KMS-11 (cell line): ENCODE results near the gene RORB.

Experiments used
- H2AFZ ChIP-seq: fragments of 200-600 bp; sonication (generic); 2 replicates; pipeline ENCODE4 v1.6.1; 2016; ENCODE audit warnings: antibody characterized with exemption, mixed run types, low read depth
- H3K27ac ChIP-seq: fragments of 200-600 bp; sonication (generic); 2 replicates; pipeline ENCODE4 v1.6.1; 2016; ENCODE audit warnings: mild to moderate bottlenecking, mixed run types
- H3K27me3 ChIP-seq: fragments of 200-600 bp; sonication (generic); 2 replicates; pipeline ENCODE4 v1.6.1; 2017; ENCODE audit warnings: mild to moderate bottlenecking, low read depth, mixed run types, moderate library complexity; ENCODE audit not compliant: insufficient read depth
- H3K36me3 ChIP-seq: fragments of 200-600 bp; sonication (generic); 2 replicates; pipeline ENCODE4 v1.6.1; 2017; ENCODE audit warnings: mild to moderate bottlenecking, mixed run types; ENCODE audit not compliant: insufficient read depth
- H3K4me1 ChIP-seq: fragments of 200-600 bp; sonication (generic); 2 replicates; pipeline ENCODE4 v1.6.1; 2016; ENCODE audit warnings: mild to moderate bottlenecking, low read depth, mixed run types; ENCODE audit not compliant: poor library complexity, severe bottlenecking
- H3K4me2 ChIP-seq: fragments of 200-600 bp; sonication (generic); 2 replicates; pipeline ENCODE4 v1.7.0; 2016; ENCODE audit warnings: mild to moderate bottlenecking, mixed run types
- H3K4me3 ChIP-seq: fragments of 200-600 bp; sonication (generic); IDR thresholded peaks from 2 replicates; pipeline ENCODE4 v1.6.1; 2017; ENCODE audit warnings: low read depth, low read length, mixed read lengths; ENCODE audit not compliant: insufficient read depth
- H3K79me2 ChIP-seq: fragments of 200-600 bp; sonication (generic); 2 replicates; pipeline ENCODE4 v1.6.1; 2016; ENCODE audit warnings: low read depth, mixed run types; ENCODE audit not compliant: insufficient read depth
- H3K9ac ChIP-seq: fragments of 200-600 bp; sonication (generic); 2 replicates; pipeline ENCODE4 v1.6.1; 2016; ENCODE audit warnings: mild to moderate bottlenecking, mixed run types
- H4K20me1 ChIP-seq: fragments of 200-600 bp; sonication (generic); 2 replicates; pipeline ENCODE4 v1.6.1; 2016; ENCODE audit warnings: mild to moderate bottlenecking, mixed run types; ENCODE audit not compliant: insufficient read depth
- CTCF ChIP-seq: fragments of 200-600 bp; sonication (generic); conservative IDR thresholded peaks from 2 replicates; pipeline ENCODE4 v1.6.1; 2017; ENCODE audit warnings: low read depth, mild to moderate bottlenecking, antibody characterized with exemption, low read length, moderate library complexity, mixed read lengths

Gene RORB

GRCh38 chr9:74494490-74494889 is 2.6 kb upstream of the RORB start:
- H3K79me2 ChIP-seq = peaks cover 28% of the 10 kb centered on the region
- no peaks in the 10 kb centered on the region for H4K20me1 ChIP-seq
- no peak overlapping the region for H3K9ac ChIP-seq
- no peak overlapping the region for H3K4me3 ChIP-seq
- no peaks in the 10 kb centered on the region for H3K27me3 ChIP-seq
- peaks cover 47% of the 10 kb centered on the region for H3K4me1 ChIP-seq
- H2AFZ ChIP-seq = no peak overlapping the region
- peak overlapping the region; percentile 32; the same call in 1 of the 2 replicates for H3K4me2 ChIP-seq
- no peak overlapping the region for H3K27ac ChIP-seq
- no peak for TF ChIP-seq CTCF
- H3K36me3 ChIP-seq = no peaks in the 10 kb centered on the region

- Histone ChIP-seq H3K4me2 (peak overlapping the region; percentile 79), H3K27me3 (no peaks in the 10 kb centered on the region), H2AFZ (peak overlapping the region; percentile 68; the same call in 1 of the 2 replicates), H3K79me2 (peaks cover 47% of the 10 kb centered on the region), H3K9ac (peak overlapping the region; percentile 95; the same call in 1 of the 2 replicates), H3K4me3 (no peak overlapping the region), H3K27ac (peak overlapping the region; percentile 96), H3K36me3 (no peaks in the 10 kb centered on the region), H4K20me1 (no peaks in the 10 kb centered on the region), H3K4me1 (peaks cover 55% of the 10 kb centered on the region)
- no peak for TF ChIP-seq CTCF
Measured at GRCh38 chr9:74496406-74496805, 729 bp upstream of the RORB start.

GRCh38 chr9:74497748-74498620 is 849 bp downstream of the RORB start:
- Histone ChIP-seq H3K4me3 (peak overlapping the region; percentile 91), H3K36me3 (no peaks in the 10 kb centered on the region), H3K27me3 (no peaks in the 10 kb centered on the region), H3K79me2 (peaks cover 60% of the 10 kb centered on the region), H3K9ac (peak overlapping the region; percentile 95), H3K27ac (peak overlapping the region; percentile 96), H3K4me2 (peak overlapping the region; percentile 74), H3K4me1 (peaks cover 47% of the 10 kb centered on the region), H4K20me1 (no peaks in the 10 kb centered on the region), H2AFZ (peak overlapping the region; percentile 81)
- no peak for TF ChIP-seq CTCF

- Histone ChIP-seq H3K4me3 (peak overlapping the region; percentile 62), H3K4me2 (peak overlapping the region; percentile 74), H3K4me1 (peaks cover 44% of the 10 kb centered on the region), H3K9ac (peak overlapping the region; percentile 95), H3K27ac (peak overlapping the region; percentile 96), H3K27me3 (no peaks in the 10 kb centered on the region), H2AFZ (peak overlapping the region; percentile 81), H3K36me3 (no peaks in the 10 kb centered on the region), H3K79me2 (peaks cover 67% of the 10 kb centered on the region), H4K20me1 (no peaks in the 10 kb centered on the region)
- TF ChIP-seq CTCF = no peak
Measured at GRCh38 chr9:74498621-74499095, 1.5 kb downstream of the RORB start.
